HG03060 (cell line): ENCODE measurements around the gene SLK.

Experiments
- ATAC-seq: cut with Tn5 transposase; IDR thresholded peaks from one replicate; pipeline ENCODE4 v1.9.1; 2021; ENCODE audit warnings: low read depth, moderate number of reproducible peaks; ENCODE audit not compliant: unreplicated experiment

SLK gene

DNA sequence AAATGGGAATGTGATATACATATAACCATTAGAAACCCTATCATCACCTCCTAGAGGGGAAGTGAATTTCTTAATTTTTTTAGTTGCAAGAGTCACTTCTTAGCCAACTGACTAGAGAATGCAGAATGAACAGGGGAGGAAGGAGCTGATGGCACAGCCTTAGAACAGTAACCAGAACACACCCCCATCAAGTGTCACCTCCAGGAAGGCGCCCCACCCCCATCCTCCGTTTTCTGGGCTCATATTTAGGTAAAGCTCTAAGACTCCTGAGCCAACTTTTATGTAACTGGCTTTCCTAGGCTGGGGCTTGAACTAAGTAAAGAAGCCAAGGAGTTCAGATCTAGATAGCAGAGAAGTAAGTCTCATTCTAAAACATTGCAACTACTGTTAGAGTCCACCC lies 64.7 kb downstream of the SLK start:
- no peak for ATAC-seq

DNA sequence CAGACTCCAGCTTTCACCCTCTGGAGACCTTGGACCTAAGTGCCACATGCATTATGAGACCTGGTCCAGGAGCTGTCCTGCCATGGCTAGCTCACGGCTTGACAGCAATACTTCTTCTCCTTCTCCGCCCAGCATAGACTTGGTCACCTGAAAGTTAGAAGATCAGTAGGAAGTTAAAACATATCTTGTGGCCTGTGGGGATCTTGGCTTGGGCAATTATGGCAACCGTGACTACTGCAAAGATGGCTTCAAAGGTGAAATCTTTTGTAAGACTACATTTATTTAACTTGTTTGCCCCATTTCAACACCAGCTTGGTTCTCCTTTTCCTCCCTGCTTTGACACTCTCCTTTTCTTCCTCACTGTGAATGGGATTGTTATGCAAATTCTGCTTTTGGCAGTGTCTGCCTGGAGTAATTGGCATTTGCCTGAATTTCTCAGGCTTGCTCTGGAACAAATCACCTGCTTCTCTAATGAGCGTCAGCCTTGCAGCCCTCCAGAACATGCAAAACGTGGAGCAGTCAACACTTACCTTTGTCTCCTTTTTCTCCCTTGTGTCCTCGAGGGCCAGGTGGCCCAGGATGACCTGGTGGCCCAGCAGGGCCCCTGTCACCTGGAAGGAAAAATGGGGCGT lies 65.3 kb downstream of the SLK start:
- ATAC-seq, result no peak

DNA sequence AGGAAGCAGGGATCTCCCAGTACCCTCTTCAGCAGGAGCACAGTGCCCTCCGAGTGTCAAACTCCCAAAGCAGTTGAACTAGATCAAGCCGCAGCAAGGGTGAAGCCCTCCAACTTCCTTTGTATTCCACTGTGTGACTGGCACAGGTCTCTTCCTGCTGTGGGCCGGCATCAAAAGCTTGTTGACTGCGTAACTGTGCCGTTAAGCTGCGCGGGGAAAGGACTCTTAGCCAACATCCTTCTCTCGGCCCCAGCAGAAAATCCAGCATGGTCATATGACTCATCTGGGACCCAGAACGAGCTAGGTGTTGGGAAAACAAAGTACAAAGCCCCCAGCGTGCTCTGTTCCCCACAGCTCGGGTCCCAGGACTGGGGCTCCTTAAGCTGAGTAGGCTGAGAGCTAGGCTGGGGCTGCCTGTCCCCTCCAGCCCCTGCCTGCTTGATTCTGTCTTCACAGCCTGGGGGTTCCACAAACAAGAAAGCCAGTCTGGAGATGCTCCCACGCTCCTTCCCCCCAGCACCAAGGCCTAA lies 66.5 kb downstream of the SLK start:
- no peak for ATAC-seq

DNA sequence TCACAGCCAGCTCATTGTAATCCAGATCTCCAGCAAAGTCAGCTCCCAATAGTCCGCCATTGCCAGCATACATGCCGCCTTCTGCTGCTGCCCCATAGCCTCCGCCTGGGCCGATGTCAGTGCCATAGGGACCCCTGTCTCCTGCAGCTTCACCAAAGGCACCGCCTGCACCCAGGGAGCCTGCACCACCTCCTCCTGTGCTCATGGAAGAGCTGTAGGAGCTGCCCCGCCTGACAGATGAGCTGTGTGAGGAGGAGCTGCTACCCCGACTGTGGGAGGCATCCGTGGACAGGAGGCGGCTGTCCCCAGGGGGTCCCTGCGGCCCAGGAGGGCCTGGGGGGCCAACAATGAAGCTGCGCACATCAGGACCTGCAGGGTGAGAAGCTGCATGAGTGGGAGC lies 67.0 kb downstream of the SLK start:
- ATAC-seq, result no peak

DNA sequence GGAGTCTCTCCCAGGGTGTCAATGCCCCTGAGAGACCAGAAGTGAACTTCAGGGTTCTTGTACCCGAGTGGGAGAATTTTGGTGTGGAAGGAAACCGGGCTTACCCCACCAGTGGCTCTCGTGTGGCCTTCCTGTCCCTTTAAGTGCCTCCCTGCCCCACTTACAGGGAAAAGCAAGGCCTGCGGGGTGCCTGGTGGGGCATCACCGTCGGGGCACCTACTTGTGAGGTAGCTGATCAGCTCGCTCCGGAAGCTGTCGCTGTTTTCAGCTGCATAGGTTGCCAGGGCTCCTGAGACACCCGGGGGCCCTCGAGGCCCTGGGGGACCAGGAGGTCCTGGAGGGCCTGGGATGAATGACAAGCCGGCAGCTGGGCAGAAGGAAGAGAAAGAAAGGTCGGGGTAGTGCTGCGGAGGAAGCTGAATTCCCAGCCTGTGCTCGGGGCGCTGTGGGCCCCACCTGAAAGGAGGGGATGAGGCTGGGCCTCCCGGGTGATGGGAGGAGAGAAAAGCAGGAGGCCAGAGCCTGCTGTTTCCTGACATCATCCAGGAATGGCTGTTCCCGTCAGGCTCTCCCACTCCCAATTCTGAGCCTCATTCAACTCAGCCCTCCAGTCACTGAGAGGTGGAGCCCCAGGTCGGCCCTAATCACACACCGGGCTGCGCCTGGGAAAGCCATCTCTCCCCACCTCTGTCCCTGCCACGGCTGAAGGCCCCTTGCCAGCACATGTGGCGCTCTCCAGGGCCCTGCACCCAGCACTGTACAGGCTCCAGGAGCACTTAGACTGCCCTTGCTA lies 67.7 kb downstream of the SLK start:
- ATAC-seq, result no peak

DNA sequence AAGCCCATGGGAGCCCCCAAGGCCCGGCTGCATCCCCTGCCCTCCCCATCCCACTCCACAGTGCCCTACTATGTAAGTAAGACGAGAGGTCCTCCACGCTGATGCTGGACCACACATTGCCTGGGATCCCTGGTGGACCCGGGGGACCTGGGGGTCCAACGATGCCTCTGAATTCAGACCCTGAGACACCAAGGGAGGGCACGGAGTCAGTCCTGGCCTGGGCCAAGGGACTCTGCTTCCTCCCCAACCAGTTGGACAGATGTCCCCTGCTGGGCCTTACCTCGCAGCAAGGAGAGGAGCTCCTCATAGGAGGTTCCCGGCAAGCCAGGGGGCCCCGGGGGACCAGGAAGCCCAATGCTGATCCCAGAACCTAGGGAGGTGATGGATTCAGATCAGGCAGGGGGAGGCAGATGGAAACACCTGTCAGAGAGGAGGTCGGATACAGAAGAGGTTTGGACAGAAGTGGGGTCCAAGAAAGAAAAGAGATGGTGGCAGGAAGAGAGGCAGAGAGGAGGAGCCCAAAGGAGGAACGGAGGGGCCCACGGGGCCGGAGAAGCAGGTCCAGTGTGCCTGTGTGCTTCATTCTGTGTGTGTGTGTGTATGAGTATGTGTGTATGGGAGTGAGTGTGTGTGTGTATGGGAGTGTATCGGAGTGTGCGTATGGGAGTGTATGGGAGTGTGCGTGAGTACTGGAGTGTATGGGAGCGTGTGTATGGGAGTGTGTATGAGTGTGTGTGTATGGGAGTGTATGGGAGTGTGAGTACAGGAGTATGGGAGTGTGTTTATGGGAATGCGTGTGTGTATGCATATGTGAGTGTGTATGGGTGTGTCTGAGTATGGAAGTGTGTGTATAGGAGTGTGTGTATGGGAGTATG lies 68.5 kb downstream of the SLK start:
- no peak for ATAC-seq

DNA sequence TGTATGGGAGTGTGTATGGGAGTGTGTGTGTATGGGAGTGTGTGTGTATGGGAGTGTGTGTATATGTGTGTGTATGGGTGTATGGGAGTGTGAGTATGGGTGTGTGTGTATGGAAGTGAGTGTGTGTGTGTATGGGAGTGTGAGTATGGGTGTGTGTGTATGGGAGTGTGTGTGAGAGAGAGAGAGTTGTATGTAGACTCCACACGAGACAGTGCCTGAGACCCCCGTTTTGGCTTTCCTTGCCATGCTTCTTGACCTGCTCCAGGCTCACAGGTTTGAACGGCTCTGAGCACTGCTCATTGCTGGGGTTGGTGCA lies 69.1 kb downstream of the SLK start:
- ATAC-seq, result no peak

DNA sequence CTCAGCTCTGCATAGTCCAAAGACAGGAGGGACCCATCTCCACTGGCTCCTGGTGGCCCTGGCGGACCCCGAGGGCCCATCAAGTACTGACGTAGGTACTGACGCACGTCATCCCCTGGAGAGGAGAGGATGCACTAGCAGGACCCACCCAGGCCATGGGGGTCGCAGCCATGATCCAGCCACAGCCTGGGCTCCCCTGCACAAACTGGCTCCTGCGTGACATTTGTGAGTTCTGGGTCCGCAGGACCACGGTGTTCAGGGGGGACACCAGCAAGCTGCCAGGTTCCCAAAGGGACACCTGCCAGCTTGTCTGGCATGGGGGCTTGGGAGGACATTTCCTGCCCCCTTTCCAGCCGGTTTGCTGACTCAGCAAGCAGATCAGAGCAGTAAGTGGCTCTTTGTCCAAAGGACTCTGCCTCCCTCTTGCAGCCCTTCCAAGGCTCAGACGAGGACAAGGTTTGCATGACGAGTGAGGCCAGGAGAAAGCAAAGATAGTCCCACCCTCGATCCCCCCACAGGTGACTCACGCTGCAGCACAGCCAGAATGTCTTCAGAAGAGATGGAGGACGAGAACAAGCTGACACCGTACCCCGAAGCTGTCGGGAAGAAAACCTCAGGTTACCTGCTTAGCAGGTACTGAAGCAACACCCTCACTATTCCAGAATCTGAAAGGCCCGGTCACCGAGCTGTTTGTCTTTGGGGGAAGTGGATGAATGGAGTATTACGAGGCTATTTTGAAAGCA lies 69.7 kb downstream of the SLK start:
- no peak for ATAC-seq

DNA sequence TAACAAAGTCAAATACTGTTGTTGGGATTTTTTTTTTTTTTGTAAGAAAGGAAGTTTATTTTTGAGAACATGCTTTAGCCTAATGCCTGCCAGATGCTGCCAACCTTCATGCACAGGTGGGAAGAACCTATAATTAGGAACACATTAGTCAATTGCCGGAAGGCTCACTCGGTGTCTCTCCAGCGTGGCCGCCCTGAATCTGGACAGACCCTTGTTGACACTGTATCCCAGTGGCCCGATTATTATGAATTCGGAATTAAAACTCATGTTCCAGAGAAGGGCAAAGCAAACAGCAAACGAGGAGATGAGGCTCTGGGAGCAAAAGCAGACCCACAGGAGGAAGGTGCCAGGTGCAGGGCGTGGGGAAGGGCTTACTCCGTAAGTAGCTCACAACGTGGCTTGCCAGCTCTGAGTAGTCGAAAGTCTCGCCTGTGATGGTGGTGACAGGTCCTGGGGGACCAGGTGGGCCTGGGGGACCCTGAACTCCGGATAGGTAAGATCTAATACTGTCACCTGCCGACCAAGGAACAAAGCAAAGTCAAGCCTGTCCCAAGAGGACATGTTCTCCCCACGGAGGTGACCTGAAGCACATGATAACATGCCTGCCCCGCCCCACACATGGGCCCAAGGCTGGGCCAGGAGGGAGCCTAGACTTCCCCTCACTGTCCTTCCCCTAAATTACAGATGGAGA lies 70.5 kb downstream of the SLK start:
- ATAC-seq, result no peak

DNA sequence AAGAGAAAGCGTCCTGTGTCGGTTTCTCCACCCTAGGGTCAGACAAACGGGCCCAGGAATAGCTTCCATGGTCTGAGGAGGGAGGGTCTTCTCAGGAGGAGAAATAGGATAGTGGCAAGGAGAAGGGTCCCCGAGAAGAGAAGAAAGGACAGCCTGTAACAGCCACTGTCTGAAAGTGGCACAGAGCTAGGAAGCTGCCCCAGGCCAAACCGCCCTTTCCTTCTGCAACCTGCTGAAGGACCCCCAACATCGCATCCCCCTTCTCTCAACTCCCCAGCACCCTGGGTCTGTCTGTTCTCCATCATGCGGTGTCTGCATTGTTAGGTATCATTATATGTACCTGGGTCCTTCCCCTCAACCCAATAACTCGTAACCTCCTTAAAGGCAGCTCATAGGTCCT lies 71.6 kb downstream of the SLK start:
- no peak for ATAC-seq

DNA sequence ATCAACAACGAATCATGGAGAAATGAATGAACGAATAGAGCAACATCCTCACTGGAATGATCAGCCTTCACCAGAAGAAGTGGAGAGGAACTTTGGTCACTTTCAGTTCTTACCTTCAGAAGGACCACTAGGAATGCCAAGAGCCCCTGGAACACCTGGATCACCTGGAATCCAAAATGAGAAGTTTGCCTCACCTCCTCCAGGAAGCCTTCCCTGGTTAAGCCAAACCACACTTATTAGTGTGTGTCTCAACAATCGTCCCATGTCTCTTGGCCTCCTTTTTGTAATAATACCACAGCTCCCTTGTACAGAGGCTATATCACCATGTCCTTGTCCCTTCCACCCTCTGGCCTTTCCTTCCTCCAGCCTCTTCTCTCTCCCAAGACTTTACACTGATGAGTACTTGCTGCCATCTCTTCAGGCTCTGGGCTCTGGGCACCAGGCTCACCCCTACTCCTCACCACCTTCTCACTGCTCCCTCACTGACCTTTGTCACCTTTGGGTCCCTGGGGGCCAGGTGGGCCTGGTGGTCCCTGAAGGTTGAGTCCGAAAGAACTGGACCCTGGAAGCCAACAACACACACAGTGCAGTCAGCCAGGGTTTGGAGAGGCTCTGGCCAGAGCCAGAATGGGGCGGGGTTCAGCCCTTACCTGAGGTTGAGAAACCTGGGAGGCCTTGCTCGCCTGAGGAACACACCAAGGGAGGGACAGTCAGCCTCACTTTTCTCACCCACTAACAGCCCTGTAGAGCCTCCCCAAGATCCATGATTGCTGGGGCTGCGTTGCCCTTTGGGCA lies 72.2 kb downstream of the SLK start:
- no peak for ATAC-seq

DNA sequence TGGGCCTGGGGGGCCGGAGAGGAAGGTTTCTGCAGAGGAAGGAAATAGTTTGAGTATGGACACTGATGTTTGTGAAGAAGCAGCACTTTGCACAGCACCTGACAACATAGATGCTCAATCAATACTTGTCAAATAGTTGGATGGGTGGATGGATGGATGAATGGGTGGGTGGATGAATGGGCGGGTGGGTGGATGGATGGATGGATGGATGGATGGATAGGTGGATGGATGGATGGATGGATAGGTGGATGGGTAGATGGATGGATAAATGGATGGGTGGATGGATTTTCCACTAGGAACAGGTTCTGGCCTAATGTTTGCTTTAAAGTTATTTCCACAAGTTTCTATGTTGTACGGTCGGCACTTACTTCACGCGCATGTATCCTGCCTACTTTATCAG lies 73.4 kb downstream of the SLK start:
- no peak for ATAC-seq

DNA sequence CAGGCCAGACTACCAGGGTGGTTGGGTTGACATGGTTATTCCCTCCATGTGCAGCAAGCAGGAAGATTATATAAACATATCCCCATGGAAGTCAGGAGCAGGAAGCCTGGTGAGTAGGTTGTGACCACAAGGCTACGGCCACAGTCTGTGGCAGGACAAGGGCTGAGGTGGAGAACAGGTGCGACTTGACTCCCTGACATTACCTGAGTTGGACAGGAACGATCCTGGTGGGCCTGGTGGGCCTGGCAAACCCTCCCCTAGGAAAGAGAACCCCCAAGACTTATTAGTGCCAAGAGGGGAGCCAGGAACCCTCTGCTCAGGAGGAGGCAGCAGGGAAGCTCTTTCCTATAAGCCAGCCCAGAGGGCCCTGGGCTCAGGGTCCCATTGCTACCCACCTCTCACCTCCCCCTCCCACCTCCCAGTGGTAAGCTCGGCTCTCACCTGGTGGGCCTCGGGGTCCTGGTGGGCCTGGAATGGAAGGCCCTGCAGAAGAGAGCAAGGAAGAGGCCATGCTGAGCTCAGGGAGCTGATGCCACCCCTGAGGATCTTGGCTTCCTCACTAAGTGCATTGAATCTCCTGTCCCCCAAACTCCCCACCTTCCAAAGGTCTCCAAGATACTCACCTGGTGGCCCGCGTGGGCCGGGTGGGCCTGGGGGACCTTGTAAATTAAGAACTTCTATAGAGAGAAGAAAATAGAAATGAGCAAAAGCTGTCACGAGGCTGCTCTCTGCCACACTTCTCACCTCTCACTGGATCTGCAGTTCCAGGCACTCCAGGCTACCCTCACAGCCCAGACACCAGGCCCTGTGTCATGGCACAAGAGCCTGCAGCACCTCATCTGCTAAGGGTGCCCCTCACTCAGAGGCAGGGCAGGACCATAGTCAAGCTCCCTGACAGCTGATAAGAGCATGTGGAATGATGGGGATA lies 74.2 kb downstream of the SLK start:
- ATAC-seq, result no peak

DNA sequence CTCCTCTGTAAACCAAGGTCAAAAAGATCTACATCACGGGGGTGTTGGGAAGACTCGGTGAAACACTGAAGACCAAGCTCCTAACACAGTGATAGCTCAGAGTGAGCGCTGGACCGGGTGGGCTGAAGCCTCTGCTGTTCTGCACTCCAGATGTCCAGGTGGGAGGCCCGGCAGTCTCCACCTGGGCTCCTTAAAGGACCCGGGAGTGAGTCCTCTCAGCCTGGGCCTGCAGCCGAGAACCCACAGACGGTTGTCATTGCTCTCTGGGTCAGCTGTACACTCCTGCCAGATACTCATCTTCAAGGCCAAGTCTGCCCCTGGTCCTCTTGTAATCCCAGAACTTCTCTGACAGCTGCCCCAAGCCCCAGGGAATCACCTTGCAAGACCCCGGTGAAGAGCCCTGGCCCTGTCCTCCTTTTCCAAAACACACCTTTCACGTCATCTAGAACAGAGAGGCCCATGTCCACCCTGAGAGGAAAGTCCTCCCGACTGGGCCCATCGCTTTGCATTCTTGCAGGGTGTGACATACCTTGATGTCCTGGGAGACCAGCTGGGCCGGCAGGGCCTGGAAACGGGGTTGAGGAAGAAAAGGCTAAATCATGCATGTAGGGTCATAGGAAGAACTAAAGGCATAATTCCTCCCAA lies 75.1 kb downstream of the SLK start:
- ATAC-seq, result no peak

DNA sequence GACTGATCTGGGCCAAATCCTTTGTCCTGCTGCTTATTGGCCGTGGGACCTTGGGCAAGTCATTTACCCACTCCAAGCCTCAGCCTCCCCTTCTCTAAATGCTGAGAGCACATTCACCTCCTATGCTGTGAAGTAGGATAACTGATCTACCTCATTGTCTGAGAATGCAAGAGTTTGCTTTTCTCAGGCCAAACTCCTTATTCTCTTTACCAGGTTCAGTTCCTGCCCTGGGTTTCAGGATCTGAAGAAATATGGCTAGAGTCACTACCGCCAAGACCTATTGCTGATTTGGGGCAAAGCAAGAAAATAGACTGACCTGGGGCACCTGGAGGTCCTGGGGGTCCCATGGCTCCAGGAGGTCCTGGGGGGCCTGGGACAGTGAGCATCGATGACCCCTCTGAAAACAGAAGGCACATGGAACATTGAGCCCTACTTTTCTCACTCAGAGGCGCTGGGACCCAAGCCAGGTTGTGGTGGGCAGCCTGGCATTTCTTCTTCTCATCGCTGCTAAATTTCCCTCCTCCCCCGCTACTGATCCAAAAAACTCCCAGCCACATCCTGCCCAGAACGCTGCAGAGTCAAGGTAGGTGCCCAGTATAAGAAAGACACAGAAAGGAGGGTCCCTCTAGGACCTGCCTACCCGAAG lies 76.4 kb downstream of the SLK start:
- no peak for ATAC-seq

DNA sequence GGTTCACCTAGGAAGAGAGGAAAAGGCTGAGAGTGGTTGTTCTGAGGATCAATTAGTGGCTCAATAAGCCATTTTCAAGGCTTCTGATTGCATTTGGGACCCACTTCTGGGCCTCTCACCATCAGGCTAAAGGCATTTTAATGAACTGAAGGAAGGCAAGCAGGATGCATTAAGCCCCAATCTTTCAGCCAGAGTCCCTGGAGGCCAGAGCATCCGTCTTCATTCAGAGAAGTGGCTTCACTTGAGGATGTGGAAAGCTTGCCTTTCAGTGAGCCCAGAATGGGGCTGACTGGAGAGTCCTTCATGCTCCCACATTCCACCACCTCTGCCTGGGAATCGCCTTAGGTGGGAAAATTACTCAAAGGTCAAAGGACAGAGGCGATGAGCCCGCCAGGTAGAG lies 76.9 kb downstream of the SLK start:
- ATAC-seq, result no peak
